ENCODE data around the gene ASXL2. TPM values are rescaled to one million over a fixed set of nuclear protein-coding genes. Genes with fewer than 3 reads are reported as not detected.

The ASXL2 gene
- total RNA-seq, 1 experiment from 2014 or later, result 11.4 TPM

- H3K36me3 ChIP-seq, result peaks cover 9% of the 10 kb centered on the region
- H3K4me1 ChIP-seq (replicated peaks), result no peaks in the 10 kb centered on the region
- H3K27ac ChIP-seq, result no peak overlapping the region
- no peak overlapping the region for H3K4me3 ChIP-seq
- no peak for DNase-seq (ENCODE audit: low read depth in 1 of 2, low spot score in 2 of 2)
- no peaks in the 10 kb centered on the region for H3K27me3 ChIP-seq (replicated peaks)
- H3K9me3 ChIP-seq (replicated peaks), result no peaks in the 10 kb centered on the region
Measured at GRCh38 chr2:25788457-25788856, 89.8 kb downstream of the ASXL2 start.

GRCh38 chr2:25787020-25787419, 91.3 kb downstream of the ASXL2 start:
- H3K36me3 ChIP-seq, result peaks cover 9% of the 10 kb centered on the region
- H3K9me3 ChIP-seq (replicated peaks), result no peaks in the 10 kb centered on the region
- H3K27ac ChIP-seq, result no peak overlapping the region
- H3K27me3 ChIP-seq (replicated peaks), result no peaks in the 10 kb centered on the region
- H3K4me3 ChIP-seq, result no peak overlapping the region
- H3K4me1 ChIP-seq (replicated peaks), result no peaks in the 10 kb centered on the region
- DNase-seq (ENCODE audit: low read depth in 1 of 2, low spot score in 2 of 2), result no peak

- Histone ChIP-seq H3K27me3 (replicated peaks) (no peaks in the 10 kb centered on the region), H3K27ac (no peak overlapping the region), H3K4me3 (no peak overlapping the region), H3K4me1 (replicated peaks) (no peaks in the 10 kb centered on the region), H3K9me3 (replicated peaks) (no peaks in the 10 kb centered on the region), H3K36me3 (peaks cover 7% of the 10 kb centered on the region)
- DNase-seq (ENCODE audit: low read depth in 1 of 2, low spot score in 2 of 2), result no peak
Measured at GRCh38 chr2:25784404-25784803, 93.9 kb downstream of the ASXL2 start.

GRCh38 chr2:25777077-25777476, 101.2 kb downstream of the ASXL2 start:
- DNase-seq (ENCODE audit: low read depth in 1 of 2, low spot score in 2 of 2), result no peak
- no peaks in the 10 kb centered on the region for H3K27me3 ChIP-seq (replicated peaks)
- no peak overlapping the region for H3K27ac ChIP-seq
- H3K4me1 ChIP-seq (replicated peaks), result no peaks in the 10 kb centered on the region
- H3K4me3 ChIP-seq, result no peak overlapping the region
- no peaks in the 10 kb centered on the region for H3K9me3 ChIP-seq (replicated peaks)
- H3K36me3 ChIP-seq, result no peaks in the 10 kb centered on the region

- no peaks in the 10 kb centered on the region for H3K27me3 ChIP-seq (replicated peaks)
- H3K4me3 ChIP-seq, result no peak overlapping the region
- peaks cover 28% of the 10 kb centered on the region for H3K36me3 ChIP-seq
- no peak overlapping the region for H3K27ac ChIP-seq
- no peaks in the 10 kb centered on the region for H3K9me3 ChIP-seq (replicated peaks)
- H3K4me1 ChIP-seq (replicated peaks), result no peaks in the 10 kb centered on the region
- no peak for DNase-seq (ENCODE audit: low read depth in 1 of 2, low spot score in 2 of 2)
Measured at GRCh38 chr2:25772078-25772477, 106.2 kb downstream of the ASXL2 start.

- peaks cover 34% of the 10 kb centered on the region for H3K36me3 ChIP-seq
- H3K9me3 ChIP-seq (replicated peaks), result no peaks in the 10 kb centered on the region
- no peak overlapping the region for H3K27ac ChIP-seq
- no peak overlapping the region for H3K4me3 ChIP-seq
- peaks cover 8% of the 10 kb centered on the region for H3K4me1 ChIP-seq (replicated peaks)
- no peak for DNase-seq (ENCODE audit: low read depth in 1 of 2, low spot score in 2 of 2)
- H3K27me3 ChIP-seq (replicated peaks), result no peaks in the 10 kb centered on the region
Measured at GRCh38 chr2:25763575-25763974, 114.7 kb downstream of the ASXL2 start.

GRCh38 chr2:25760297-25760696, 118.0 kb downstream of the ASXL2 start:
- Histone ChIP-seq H3K4me3 (no peak overlapping the region), H3K27me3 (replicated peaks) (no peaks in the 10 kb centered on the region), H3K36me3 (peaks cover 23% of the 10 kb centered on the region), H3K27ac (no peak overlapping the region), H3K4me1 (replicated peaks) (peaks cover 17% of the 10 kb centered on the region), H3K9me3 (replicated peaks) (no peaks in the 10 kb centered on the region)
- no peak for DNase-seq (ENCODE audit: low read depth in 1 of 2, low spot score in 2 of 2)

- H3K4me1 ChIP-seq (replicated peaks), result peaks cover 17% of the 10 kb centered on the region
- no peak overlapping the region for H3K4me3 ChIP-seq
- H3K36me3 ChIP-seq, result peaks cover 36% of the 10 kb centered on the region
- no peaks in the 10 kb centered on the region for H3K27me3 ChIP-seq (replicated peaks)
- H3K9me3 ChIP-seq (replicated peaks), result no peaks in the 10 kb centered on the region
- H3K27ac ChIP-seq, result peak overlapping the region; percentile 46
- DNase-seq (ENCODE audit: low read depth in 1 of 2, low spot score in 2 of 2), result no peak
Measured at GRCh38 chr2:25758348-25758747, 119.9 kb downstream of the ASXL2 start.

GRCh38 chr2:25757906-25758305, 120.4 kb downstream of the ASXL2 start:
- DNase-seq (ENCODE audit: low read depth in 1 of 2, low spot score in 2 of 2), result no peak
- Histone ChIP-seq H3K36me3 (peaks cover 37% of the 10 kb centered on the region), H3K27ac (peak overlapping the region; percentile 46; the same call in 1 of the 2 replicates), H3K4me3 (no peak overlapping the region), H3K4me1 (replicated peaks) (peaks cover 17% of the 10 kb centered on the region), H3K27me3 (replicated peaks) (no peaks in the 10 kb centered on the region), H3K9me3 (replicated peaks) (no peaks in the 10 kb centered on the region)

- Histone ChIP-seq H3K36me3 (peaks cover 43% of the 10 kb centered on the region), H3K27ac (no peak overlapping the region), H3K27me3 (replicated peaks) (no peaks in the 10 kb centered on the region), H3K4me1 (replicated peaks) (peaks cover 17% of the 10 kb centered on the region), H3K9me3 (replicated peaks) (no peaks in the 10 kb centered on the region), H3K4me3 (no peak overlapping the region)
- DNase-seq (ENCODE audit: low read depth in 1 of 2, low spot score in 2 of 2), result no peak
Measured at GRCh38 chr2:25756536-25756935, 121.8 kb downstream of the ASXL2 start.

- no peak for DNase-seq (ENCODE audit: low read depth in 1 of 2, low spot score in 2 of 2)
- H3K27me3 ChIP-seq (replicated peaks), result no peaks in the 10 kb centered on the region
- no peaks in the 10 kb centered on the region for H3K9me3 ChIP-seq (replicated peaks)
- no peaks in the 10 kb centered on the region for H3K4me1 ChIP-seq (replicated peaks)
- no peak overlapping the region for H3K4me3 ChIP-seq
- no peak overlapping the region for H3K27ac ChIP-seq
- H3K36me3 ChIP-seq, result peaks cover 55% of the 10 kb centered on the region
Measured at GRCh38 chr2:25749676-25750075, 128.6 kb downstream of the ASXL2 start.

- Histone ChIP-seq H3K36me3 (peaks cover 53% of the 10 kb centered on the region), H3K9me3 (replicated peaks) (no peaks in the 10 kb centered on the region), H3K27me3 (replicated peaks) (no peaks in the 10 kb centered on the region), H3K4me1 (replicated peaks) (no peaks in the 10 kb centered on the region), H3K4me3 (no peak overlapping the region), H3K27ac (no peak overlapping the region)
- DNase-seq (ENCODE audit: low read depth in 1 of 2, low spot score in 2 of 2), result no peak
Measured at GRCh38 chr2:25744055-25744454, 134.2 kb downstream of the ASXL2 start.

- Histone ChIP-seq H3K9me3 (replicated peaks) (no peaks in the 10 kb centered on the region), H3K27ac (no peak overlapping the region), H3K4me1 (replicated peaks) (no peaks in the 10 kb centered on the region), H3K4me3 (no peak overlapping the region), H3K36me3 (peaks cover 45% of the 10 kb centered on the region), H3K27me3 (replicated peaks) (no peaks in the 10 kb centered on the region)
- no peak for DNase-seq (ENCODE audit: low read depth in 1 of 2, low spot score in 2 of 2)
Measured at GRCh38 chr2:25743132-25743830, 135.0 kb downstream of the ASXL2 start.

- Histone ChIP-seq H3K36me3 (peaks cover 44% of the 10 kb centered on the region), H3K9me3 (replicated peaks) (no peaks in the 10 kb centered on the region), H3K27ac (no peak overlapping the region), H3K4me1 (replicated peaks) (no peaks in the 10 kb centered on the region), H3K27me3 (replicated peaks) (no peaks in the 10 kb centered on the region), H3K4me3 (no peak overlapping the region)
- no peak for DNase-seq (ENCODE audit: low read depth in 1 of 2, low spot score in 2 of 2)
Measured at GRCh38 chr2:25742501-25742900, 135.8 kb downstream of the ASXL2 start.
